ENCODE results near the gene PDSS1.

GRCh38 chr10:26703096-26703495 is 5.6 kb downstream of the PDSS1 start:
- no peak for TF ChIP-seq CTCF (optimal IDR thresholded peaks at IDR 0.05 in 1 of 3, IDR thresholded peaks at IDR 0.05 in 1 of 3, conservative IDR thresholded peaks at IDR 0.05 in 1 of 3; ENCODE audit: extremely low read depth in 1 of 3, insufficient read depth in 2 of 3, low read length in 3 of 3)
- TF ChIP-seq EZH2 (IDR thresholded peaks at IDR 0.05; ENCODE audit: low read length) = no peak
